Measurements from ENCODE around the gene OR51T1.

Gene OR51T1

GRCh38 chr11:4926608-4927007 is 44.9 kb downstream of the OR51T1 start:
- no peak for DNase-seq (ENCODE audit: low spot score)

Measured in HuH-7 (cell line).